Ascending aorta (tissue), 2 donors: Measurements from ENCODE around the gene GPR153. TPM values are rescaled to one million over a fixed set of nuclear protein-coding genes. Genes with fewer than 3 reads are reported as not detected.

ENCODE experiments used
- DNase-seq, 2 donors: peaks; one replicate each; pipeline ENCODE4 v3.0.0-alpha.2; 2019; ENCODE audit warnings: low spot score in 2 of 2
- H3K27ac ChIP-seq, 2 donors: fragments of 200-600 bp; sonication (generic); one replicate each; pipeline ENCODE4 v1.5.1; 2016 to 2017; ENCODE audit warnings: mild to moderate bottlenecking in 1 of 2
- H3K27me3 ChIP-seq: fragments of 200-600 bp; sonication (generic); one replicate; pipeline ENCODE4 v1.5.1; 2017
- H3K36me3 ChIP-seq, 2 donors: fragments of 200-600 bp; sonication (generic); one replicate each; pipeline ENCODE4 v1.5.1; 2016
- H3K4me1 ChIP-seq, 2 donors: fragments of 200-600 bp; sonication (generic); one replicate each; pipeline ENCODE4 v1.5.1; 2016 to 2017; ENCODE audit warnings: mild to moderate bottlenecking in 1 of 2
- H3K4me3 ChIP-seq, 2 donors: fragments of 200-600 bp; sonication (generic); one replicate each; pipeline ENCODE4 v1.5.1; 2016 to 2017; ENCODE audit warnings: mild to moderate bottlenecking in 1 of 2
- H3K9me3 ChIP-seq, 2 donors: fragments of 200-600 bp; sonication (generic); one replicate each; pipeline ENCODE4 v1.5.1; 2016
- CTCF ChIP-seq, 3 experiments: fragments of 200-600 bp in 2 of 3; fragments of 450-650 bp in 1 of 3; sonication (generic) in 2 of 3; IDR thresholded peaks; one replicate each; pipeline ENCODE4 v1.5.1; 2016 to 2019; ENCODE audit warnings: antibody characterized with exemption in 3 of 3, mild to moderate bottlenecking in 1 of 3, moderate library complexity in 1 of 3
- intact Hi-C: fragments of 100-400 bp; cut with DNase I; formaldehyde crosslinking; loops from one replicate; pipeline ENCODE4 v1.15.1; 2023
- total RNA-seq: library from RNA; depleted of rRNA; stranded (reverse); fragments of >200 nt; gene quantifications from one replicate; pipeline ENCODE4 v1.1.0, GENCODE V29; 2016

The GPR153 gene
- total RNA-seq, 1 donor from 2014 or later: 24.3 TPM

DNA sequence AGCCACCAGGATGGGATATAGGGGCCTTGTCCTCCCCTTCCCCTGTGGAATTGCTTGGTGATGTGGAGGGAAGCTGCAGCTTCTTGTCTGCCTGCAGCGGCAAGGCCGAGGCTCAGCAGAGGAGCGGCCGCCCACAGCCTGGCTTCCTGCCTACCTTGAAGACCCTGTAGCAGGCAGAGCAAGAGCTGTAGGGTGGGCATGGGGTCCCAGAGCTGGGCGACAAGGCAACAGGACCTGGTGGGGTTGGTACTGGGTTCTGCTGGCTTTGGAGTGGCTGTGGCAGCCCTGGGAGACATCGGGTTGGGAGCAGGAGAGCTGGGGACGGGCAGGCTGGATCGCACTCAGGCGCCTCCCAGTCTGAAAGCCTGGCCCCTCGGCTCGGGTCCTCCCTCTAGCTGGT, 5.7 kb upstream of the GPR153 start:
- Histone ChIP-seq H3K4me1 (no peaks in the 10 kb centered on the region), H3K4me3 (no peak overlapping the region), H3K27me3 (no peaks in the 10 kb centered on the region), H3K36me3 (no peaks in the 10 kb centered on the region), H3K27ac (no peak overlapping the region), H3K9me3 (no peaks in the 10 kb centered on the region)
- no peak for DNase-seq
- no peak for TF ChIP-seq CTCF (IDR thresholded peaks at IDR 0.05)
- intact Hi-C loops: no loop called here

- no peaks in the 10 kb centered on the region for H3K27me3 ChIP-seq
- intact Hi-C loops: no loop called here
- H3K9me3 ChIP-seq: no peaks in the 10 kb centered on the region
- no peak overlapping the region for H3K4me3 ChIP-seq
- peaks cover 0 to 6% of the 10 kb centered on the region in 2 donors for H3K4me1 ChIP-seq
- no peak overlapping the region for H3K27ac ChIP-seq
- DNase-seq: no peak
- TF ChIP-seq CTCF (IDR thresholded peaks at IDR 0.05): no peak
- no peaks in the 10 kb centered on the region for H3K36me3 ChIP-seq
Measured at GRCh38 chr1:6265151-6265550, 4.3 kb upstream of the GPR153 start.

- Histone ChIP-seq H3K27me3 (peaks cover 7% of the 10 kb centered on the region), H3K9me3 (no peaks in the 10 kb centered on the region), H3K27ac (no peak overlapping the region), H3K4me1 (peaks cover 0 to 6% of the 10 kb centered on the region in 2 donors), H3K4me3 (no peak overlapping the region), H3K36me3 (no peaks in the 10 kb centered on the region)
- no peak for DNase-seq
- TF ChIP-seq CTCF (IDR thresholded peaks at IDR 0.05): no peak
- intact Hi-C loops: no loop called here
Measured at GRCh38 chr1:6263716-6264115, 2.8 kb upstream of the GPR153 start.

GRCh38 chr1:6262555-6263420, 1.9 kb upstream of the GPR153 start:
- H3K27me3 ChIP-seq: peaks cover 7% of the 10 kb centered on the region
- H3K27ac ChIP-seq: no peak overlapping the region
- H3K36me3 ChIP-seq: no peaks in the 10 kb centered on the region
- H3K9me3 ChIP-seq: no peaks in the 10 kb centered on the region
- no peak for TF ChIP-seq CTCF (IDR thresholded peaks at IDR 0.05)
- H3K4me3 ChIP-seq: no peak overlapping the region
- peaks cover 0 to 6% of the 10 kb centered on the region in 2 donors for H3K4me1 ChIP-seq
- intact Hi-C loops: no loop called here
- no peak for DNase-seq

DNA sequence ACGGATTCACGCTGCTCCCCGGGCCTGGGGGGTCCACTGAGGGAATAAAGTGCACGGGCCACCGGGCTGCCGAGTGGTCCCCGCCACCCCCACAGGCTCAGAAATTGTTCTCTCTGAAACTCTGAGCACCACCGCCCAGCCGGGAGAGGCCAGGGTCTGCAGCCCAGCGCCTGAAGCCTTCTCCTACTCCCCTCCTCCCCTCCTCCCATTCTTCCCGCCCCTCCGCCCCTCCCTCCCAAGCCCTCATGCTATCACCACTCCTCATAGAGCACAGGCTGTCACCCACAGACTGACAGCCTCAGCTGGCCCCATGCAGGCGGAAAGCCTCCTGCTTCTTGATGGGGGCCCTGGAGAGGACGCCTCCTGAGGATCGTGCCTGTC, 707 bp upstream of the GPR153 start:
- intact Hi-C loops: no loop called here
- no peaks in the 10 kb centered on the region for H3K36me3 ChIP-seq
- H3K9me3 ChIP-seq: no peaks in the 10 kb centered on the region
- no peak for DNase-seq
- peaks cover 7% of the 10 kb centered on the region for H3K27me3 ChIP-seq
- TF ChIP-seq CTCF (IDR thresholded peaks at IDR 0.05): no peak
- H3K27ac ChIP-seq: no peak overlapping the region
- H3K4me3 ChIP-seq: peak overlapping the region in 1 of 2 donors; percentile 67
- peaks cover 0 to 6% of the 10 kb centered on the region in 2 donors for H3K4me1 ChIP-seq
